HG03064 (cell line): ENCODE results near the gene TARBP2.
"Not testable (repeated sequence)": the region's sequence is repeated elsewhere in the genome, so short reads cannot be mapped to it uniquely, and the experiment has no call there.

Experiments used
- ATAC-seq: cut with Tn5 transposase; IDR thresholded peaks from one replicate; pipeline ENCODE4 v1.9.1; 2021; ENCODE audit warnings: low read depth; ENCODE audit not compliant: unreplicated experiment

TARBP2 gene

GRCh38 chr12:53474077-53474476 lies 27.0 kb upstream of the TARBP2 start:
- ATAC-seq = no peak

- no peak for ATAC-seq
Measured at GRCh38 chr12:53474819-53475218, 26.3 kb upstream of the TARBP2 start.

DNA sequence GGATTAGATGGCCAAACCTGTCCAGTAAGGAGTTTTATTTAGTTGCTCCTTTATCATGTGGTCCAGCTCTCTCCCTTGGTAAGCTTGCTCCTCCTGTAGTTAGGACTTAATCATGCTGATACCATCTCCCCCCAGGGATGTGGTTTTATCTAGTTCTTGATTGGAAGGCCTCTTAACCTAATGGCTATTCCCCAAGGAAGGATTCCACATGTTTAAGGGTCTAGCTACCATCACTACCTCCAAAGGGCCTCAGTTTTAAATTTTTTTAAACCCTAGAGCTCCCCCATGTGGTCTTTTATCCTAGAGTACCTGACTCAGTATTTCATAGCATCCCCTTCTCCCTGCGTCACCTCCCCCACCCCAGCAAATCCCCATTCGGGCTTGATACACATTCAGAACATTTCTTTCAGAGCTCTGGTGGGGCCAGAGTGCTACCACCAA lies 24.3 kb upstream of the TARBP2 start:
- no peak for ATAC-seq

GRCh38 chr12:53478865-53479264 lies 22.2 kb upstream of the TARBP2 start:
- no peak for ATAC-seq

DNA sequence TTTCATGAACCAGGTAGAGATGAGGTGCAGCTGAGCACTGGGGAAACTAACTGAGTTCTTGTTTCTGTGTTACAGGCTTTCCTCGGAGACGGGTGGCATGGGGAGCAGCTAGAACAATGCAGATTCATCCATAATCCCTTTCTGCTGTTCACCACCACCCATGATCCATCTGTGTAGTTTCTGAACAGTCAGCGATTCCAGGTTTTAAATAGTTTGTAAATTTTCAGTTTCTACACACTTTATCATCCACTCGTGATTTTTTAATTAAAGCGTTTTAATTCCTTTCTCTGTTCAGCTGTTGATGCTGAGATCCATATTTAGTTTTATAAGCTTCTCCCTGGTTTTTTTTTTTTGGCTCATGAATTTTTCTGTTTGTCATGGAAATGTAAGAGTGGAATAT lies 21.8 kb upstream of the TARBP2 start:
- ATAC-seq = no peak

DNA sequence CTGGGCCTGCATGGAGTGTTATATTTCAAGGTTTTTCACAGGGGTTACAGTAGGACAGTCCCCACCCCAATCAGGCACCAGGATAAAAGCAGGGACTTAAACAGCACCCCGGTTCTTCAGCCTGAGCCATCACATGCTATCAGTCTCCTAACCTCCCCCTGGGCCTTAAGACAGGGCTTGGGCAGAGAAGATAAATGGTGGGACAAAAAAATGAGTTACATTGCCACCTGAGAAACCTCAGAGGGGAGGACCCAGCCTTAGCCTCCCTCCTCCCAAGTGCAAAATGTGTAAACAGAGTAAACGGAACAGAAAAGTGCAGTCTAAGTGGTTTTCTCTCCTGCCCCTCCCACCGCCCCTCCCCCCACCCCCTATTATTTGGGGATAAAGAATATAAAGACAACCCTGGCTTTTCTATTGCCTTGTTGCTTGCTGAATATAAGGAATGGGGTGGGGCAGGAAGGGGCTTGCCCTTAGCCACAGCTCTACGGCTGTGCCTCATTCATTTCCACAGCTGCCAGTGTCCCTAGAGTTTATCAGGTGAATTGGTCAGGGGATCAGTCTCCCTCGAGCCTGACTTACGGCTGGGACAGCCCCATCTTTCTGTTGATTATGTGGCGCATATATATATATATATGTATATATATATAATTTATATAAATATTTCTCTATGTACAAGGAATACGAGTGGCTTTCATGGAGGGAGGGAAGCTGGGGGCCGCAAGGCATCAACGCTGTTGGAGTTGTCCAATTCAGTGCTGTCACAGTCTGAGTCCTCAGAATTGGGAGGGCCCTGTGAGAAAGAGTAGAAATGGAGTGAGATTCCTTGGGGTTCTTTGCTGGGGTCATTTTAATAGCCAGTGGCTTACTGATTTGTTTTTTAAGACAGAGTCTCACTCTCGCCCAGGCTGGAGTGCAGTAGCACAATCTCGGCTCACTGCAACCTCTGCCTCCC lies 20.3 kb upstream of the TARBP2 start:
- ATAC-seq = no peak

GRCh38 chr12:53481458-53481857 lies 19.6 kb upstream of the TARBP2 start:
- ATAC-seq = not testable (repeated sequence)

DNA sequence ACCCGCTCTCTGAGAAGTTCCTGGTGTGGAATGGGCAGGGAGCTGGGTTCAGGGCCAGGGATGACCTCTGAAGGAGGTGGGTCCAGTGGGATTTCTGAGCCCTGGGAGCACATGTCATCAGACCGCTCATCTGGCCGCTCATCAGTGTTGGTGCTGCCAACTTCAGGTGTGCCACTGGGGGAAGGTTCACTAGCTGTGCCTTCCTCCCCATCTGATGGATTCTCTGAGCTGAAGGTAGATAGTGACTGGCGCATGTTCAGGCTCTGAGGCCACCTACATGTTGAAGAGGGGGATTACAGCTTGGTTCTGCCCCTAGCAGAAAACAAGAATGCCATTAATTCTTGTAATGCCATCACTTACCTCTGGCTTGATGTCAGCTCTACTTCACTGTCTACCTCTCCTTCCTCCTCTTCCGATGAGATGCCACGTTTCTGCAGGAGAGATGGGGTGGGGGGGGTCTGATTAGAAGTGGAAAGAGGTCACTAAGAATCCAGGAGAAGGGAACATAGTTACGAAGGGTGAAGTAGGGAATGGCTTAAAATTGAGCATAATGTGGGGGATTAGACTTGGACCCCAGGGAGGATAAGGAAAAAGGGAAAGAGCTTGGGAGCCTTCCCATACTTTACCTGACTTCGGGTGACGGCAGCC lies 19.0 kb upstream of the TARBP2 start:
- ATAC-seq = no peak

GRCh38 chr12:53482626-53483168 lies 18.4 kb upstream of the TARBP2 start:
- no peak for ATAC-seq

- no peak for ATAC-seq
Measured at GRCh38 chr12:53483225-53483978, 17.7 kb upstream of the TARBP2 start.

DNA sequence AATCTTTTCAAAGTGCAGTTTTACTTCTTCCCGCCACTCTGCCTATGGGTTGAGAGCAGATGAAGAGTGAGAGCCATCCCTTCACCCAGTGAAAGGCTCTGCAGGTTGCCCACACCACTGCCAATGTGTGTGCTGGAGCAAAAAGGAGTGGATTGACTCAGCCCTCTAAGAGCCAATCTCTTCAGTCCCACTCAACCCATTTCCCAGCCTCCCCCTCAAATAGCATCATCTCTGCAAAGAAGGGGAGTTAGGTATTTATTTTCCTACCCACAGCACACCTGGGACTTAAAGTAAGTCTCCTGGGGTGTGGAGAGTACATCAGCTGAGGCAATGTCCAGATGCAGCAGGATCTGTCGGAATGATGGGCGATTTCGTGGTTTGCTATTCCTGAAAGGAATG lies 17.1 kb upstream of the TARBP2 start:
- no peak for ATAC-seq

DNA sequence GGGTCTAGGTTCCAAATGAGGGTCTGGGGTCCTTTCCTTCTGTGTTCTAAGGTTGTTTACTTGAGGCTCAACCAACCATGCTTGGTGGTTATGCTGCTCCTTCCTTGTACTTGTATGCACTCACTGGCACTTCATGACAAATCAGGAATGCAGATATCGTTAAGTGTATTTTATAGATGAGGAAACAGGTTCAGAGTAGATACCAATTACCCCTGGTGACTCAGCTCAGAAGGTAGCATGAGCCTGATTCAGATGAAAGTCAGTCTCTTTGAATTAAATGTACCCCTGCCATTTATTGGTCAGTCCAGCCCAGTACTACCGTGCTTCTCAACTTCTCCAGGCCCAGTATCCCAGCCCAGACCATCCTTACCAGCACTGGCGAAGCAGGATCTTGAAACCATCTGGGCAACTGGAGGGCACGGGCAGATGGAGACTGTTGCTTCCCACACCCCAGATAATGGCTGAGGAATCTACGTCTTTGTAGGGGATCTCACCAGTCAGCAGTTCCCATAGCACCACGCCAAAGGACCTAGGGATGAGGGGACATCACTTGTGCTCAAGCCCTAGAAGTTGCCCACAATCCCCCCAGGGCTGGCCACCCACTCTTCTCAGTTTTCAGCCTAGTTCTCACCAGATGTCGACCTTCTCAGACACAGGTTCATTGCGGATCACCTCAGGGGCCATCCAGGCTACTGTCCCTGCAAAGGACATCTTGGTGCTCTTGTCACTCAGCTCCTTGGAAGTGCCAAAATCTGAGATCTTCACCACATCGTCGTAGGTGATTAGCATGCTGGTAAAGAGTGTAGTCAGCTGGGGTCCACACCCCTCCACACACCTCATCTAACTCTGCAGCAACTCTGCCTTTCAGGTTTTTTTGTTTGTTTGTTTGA lies 16.2 kb upstream of the TARBP2 start:
- ATAC-seq = no peak

DNA sequence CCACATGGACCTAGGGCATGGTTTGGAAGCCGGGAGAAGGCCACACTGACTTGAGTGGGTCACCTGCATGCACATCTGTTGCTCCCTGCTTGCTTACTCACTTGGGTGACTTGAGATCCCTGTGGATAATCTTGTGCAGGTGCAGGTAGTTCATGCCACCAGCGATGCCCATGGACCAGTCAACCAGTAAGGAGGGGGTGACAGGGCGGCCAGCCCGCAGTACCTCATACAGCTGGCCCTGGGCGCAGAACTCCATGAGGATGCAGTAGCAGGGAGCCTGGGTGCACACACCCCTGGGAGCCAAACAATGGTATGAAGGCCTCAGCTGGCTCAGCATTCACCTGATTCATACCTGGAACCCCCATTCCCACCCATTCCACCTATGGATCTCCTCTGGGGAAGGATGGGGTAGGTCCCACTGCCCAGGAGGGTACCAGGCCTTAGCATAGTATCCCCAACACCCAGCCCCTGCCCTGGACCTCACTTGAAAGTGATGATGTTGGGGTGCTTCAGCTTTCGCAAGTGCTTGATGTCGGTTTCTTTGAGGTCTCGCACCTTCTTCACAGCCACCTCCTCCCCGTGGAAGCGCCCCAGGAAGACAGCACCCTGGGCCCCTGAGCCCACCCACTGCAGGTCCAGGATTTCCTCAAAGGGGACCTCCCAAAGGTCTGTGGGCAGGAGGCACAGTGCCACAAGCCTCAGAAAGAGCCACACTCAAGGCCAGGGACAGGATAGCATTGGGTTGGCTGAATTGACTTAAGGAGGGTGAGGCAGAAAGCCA lies 14.9 kb upstream of the TARBP2 start:
- no peak for ATAC-seq

DNA sequence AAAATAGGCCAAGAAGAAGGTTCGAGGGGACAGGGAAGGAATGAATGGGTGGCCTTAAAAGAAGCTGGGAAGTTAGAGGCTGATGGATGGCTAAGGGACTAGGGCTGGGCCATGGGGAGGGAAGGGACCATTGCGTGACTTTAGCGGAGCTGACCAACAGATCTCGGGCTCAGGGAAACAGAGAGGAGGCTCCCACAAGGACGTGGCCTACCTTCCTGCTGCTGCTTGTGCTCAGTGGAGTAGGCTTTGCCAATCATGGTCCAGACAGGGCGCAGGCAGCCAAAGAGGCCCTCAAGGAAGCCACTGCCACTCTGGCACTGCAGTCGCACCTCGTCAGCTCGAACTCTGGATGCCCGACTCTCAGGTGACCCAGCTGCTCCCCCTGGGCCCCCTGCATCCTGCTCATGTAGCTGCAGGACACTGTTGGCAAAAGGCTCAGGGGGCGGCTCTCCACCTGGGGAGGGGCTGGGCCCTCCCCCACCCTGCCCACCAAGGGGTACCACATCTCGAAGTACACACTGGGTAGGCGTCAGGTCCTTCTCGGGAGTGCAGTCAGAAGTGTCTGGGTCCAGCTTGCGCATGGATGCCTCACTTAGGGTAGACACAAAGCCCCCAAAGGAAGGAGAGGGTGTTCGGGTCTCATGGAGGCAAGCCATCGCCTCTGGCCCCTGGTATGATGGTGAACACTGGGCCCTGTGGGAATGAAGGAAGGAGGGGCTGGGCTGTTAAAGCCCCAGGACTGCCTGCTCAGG lies 14.2 kb upstream of the TARBP2 start:
- ATAC-seq = no peak

DNA sequence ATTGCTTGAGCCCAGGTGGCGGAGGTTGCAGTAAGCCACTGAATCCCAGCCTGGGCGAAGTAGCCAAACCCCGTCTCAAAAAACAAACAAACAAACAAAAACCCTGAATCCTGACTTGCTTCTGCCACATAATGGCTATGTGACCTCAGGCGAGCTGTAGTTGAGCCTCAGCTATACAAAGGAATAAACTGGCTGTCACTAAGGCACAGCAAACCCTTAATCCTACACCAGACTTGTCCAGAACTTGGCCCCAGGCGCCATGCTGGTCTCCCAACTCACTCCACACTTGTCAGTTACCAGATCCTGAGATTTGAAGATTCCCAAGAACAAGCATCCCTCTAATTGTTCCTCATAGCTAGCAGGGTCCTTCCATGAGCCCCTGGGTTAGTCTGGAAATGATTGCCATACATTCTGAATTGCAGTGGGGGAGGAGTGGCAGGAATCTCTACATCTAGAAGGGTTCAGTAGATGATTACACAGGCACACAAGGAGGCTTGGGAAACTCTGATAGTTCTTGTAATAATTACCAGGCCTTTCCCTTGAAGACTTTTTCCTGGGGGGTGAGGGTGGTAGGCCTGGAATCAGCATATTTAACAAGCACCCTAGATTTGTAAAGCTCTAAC lies 11.7 kb upstream of the TARBP2 start:
- ATAC-seq = no peak

GRCh38 chr12:53492188-53492587 lies 8.9 kb upstream of the TARBP2 start:
- ATAC-seq = no peak

- ATAC-seq = peak; percentile 81
Measured at GRCh38 chr12:53492830-53493609, 8.1 kb upstream of the TARBP2 start.
